Inflammatory macrophage treated with lipopolysaccharide for 4 hours (primary cell): Measurements from ENCODE around the gene TSPOAP1.

Experiments used
- DNase-seq: peaks from one replicate; pipeline ENCODE4 v3.0.0-alpha.2; 2020

Gene TSPOAP1

DNA sequence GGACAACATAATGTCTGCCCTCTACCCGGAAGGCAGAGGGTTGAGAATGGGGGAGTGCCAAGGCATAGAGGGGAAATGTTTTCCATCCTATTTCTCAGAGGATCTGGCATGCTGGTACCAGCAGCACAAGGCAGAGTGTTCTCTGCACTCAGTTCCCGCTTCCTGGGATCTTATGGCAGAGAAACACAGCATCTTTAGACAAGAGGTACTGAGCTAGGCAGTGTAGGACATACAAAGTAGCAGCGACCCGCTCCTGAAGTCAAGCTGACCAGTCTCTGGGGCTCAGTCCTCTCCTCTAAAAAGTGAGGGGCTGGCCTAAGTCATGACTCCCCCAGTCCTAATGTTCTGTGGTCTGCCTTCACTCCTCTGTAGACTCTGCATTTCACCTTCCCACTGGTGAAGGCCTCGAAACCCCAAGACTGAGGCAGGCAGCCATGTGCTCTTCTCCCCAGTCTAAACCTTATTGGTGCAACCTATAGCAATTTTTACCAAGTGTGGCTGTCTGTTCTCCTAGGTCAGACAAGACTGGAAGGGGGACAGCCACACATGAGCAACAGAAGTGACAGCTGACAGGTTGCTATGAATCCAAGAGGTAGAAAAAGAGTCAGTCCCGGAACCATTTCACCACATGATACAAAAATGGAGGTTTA, 11.3 kb upstream of the TSPOAP1 start:
- DNase-seq: no peak

- peak; percentile 83 for DNase-seq
Observed at GRCh38 chr17:58338841-58339754, 10.5 kb upstream of the TSPOAP1 start.

GRCh38 chr17:58338454-58338840, 9.9 kb upstream of the TSPOAP1 start:
- peak; percentile 77 for DNase-seq

GRCh38 chr17:58337600-58338453, 9.2 kb upstream of the TSPOAP1 start:
- DNase-seq: peak; percentile 98

DNA sequence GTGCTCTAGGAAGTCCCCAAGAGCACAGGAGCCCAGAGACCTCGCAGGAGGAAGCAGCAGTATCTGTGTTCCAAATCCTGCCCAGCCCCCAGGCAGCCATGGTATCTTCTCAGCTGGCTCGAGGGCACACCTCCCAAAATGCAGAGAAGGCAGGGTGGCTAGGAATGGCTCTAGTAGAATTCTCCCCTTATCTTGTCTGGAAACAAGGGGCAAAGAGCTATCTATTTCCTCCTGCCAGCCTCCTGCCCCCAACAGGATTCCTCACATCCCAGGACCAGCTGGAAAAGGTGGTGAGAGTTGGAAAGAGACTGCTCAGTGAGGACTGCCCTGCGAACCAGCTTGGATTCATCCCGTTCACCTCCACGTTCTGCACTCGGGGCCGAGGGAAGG, 8.6 kb upstream of the TSPOAP1 start:
- DNase-seq: no peak

DNA sequence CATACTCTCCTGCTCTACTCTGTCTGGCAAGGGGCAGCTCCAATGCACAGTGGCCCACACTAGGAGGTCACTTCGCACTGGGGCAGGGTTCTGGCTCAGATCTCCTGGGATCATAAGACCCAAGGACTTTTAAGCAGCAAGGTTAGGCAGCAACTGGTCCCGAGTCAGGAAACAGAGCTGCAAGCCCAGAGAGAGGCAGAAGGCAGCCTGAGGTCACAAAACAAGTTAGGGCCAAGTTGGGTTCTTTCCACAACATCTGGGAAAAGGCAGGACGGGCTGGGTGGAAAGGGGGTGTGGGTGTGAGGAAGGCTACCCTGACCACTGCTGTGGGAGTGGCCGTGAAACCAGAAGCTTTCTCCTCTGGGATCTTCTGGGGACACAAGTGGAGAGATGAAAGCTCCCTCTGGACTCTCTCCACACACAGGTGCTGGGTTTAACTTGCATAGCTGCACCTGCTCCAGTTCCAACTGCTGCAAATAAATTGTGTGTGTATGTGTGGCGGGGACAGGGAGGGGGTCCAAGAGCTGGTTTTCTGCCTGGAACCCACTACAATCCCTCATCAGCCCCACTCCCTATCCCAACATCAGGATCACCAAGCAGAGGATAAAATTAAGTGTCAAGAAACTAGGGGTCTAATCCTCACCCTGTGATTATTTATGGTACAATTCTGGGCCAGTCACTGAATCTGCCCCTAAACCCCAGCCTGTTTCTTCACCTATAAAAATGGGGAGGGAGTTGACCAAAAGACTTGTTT, 8.0 kb upstream of the TSPOAP1 start:
- DNase-seq: peak; percentile 56

DNA sequence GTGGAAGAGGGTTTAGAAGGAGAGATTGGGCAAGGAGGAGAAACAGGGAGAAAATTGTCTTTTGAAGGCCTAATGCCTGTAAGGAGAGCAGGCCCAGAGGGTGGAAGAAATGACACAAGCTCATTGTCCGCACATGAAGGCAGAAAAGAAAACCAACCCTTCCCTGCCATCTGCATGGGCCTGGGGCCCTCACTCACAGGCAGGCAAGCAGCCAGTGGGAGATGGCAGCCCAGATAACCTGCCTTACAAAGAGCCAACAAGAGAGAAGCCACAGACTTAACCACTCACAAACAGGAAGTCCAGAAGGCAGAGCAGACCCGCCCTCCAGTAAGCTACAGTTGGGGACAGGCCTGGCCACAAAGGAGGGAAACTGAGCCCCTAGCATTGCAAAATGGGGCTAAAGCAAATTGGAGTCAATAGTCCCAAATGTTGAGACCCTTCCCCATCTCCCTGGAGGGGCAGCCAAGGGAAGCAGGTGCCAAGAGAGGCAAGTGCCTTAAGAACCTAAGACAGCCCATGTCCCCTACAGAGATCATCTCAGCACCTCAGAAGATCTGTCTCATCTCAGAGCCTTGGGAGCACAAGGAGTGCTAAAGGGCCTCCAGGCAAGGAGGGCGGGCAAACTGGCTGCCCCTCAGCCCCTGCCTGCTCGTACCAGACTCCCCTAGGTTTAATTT, 7.3 kb upstream of the TSPOAP1 start:
- no peak for DNase-seq

- no peak for DNase-seq
Observed at GRCh38 chr17:58335061-58335731, 6.6 kb upstream of the TSPOAP1 start.

DNA sequence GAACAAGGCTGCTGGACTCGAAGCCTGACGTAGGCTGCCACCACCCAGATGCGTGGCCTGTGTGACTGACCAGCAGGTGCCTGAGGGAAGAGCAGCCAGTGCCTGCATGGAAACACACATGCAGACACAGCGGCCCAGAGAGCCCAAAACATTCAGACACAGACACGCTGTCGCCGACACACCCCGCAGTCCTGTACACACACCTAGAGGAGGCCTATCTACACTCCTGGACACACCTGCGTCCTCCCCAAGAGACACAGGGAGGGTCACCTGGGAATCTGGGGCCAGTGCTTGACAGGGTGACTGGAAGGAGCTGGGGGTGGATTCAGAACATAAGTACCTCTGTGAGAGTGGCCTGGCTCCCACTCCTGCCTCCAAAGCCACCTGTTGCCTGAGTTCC, 6.1 kb upstream of the TSPOAP1 start:
- no peak for DNase-seq

DNA sequence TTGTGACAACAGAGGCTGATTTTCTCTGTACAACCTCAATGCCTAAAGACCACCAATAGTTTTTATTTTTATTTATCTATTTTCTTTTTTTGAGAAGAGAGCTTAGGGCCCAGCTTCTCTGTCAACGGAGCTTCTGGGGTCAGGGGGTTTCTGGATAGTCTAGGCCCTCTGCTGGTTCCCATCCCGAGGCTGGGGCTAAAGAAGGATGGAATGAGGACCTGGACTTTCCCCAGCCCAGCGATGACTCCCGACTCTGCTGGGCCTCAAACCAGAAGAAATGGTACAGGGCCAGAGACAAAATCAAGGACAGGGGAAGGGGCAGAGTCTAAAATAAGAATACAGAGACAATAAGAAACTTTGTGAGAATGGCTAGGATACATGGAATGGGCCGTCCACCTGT, 5.7 kb upstream of the TSPOAP1 start:
- DNase-seq: no peak

DNA sequence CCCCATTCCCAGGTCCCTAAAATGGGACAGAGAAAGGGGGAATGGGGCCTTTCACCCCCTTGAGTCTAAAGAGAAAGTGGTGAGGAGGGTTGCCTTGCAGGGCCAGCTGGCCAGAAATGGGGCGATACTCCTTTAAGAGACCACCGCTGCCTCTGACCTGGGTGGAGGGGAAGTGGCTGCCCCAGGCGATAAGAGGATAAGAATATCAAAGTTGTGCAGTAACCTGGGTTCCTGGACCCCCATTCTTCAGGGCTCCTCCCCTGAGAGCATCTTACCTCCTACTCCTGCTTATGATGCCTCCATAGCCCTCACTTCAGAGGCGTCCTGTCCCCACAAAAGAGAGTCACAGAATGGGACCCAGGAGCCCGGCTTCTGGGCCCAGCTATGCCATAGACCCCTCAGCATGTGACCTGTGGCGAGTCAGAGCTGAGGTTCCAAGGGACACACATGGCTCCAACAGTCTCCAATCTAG, 5.2 kb upstream of the TSPOAP1 start:
- DNase-seq: no peak

DNA sequence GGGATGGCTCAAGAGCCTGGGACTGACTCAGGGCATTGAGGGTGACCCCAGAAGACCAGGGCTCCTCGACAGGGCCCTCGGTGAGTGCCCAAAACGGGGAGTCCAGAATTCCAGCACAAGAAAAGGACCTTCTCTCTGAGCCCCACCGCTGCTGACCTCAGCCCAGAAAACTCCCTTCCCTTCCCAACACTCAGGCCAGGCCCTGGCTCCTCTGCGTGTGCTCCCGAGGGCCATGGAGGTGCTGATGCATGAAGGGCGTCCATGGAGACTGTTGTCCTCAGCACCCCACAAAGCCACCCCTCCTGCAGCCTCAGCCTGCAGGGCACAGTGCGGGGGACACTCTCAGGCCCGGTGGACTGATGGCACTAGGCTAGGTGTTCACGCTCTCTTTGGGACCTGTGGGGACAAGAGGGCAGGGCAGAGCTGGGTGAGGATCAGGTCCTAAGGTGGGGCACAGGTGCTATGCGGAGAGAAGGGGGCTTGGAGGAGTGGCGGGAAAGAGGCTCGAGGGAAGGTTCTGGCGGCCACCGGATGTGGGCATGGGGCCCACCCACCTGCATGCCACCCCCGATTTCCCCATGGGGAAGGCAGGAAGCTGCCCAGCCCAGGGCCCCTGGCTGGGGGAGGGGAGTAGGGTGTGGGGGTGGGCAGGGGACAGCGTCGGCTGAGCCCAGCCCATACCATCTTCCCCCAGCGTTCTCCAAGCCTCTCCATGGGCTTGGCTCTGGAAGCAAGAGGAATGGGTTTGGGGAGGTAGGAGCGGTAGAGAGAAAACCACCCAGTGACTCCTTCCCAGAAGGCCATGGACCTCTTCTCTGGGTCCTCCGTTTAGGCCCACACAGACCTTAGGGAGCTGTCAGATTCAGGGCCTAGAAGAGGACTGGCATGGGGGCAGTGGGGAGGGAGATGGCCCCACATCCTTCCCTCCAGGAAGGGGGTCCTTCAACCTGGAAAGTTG, 4.5 kb upstream of the TSPOAP1 start:
- no peak for DNase-seq

GRCh38 chr17:58331815-58332777, 3.5 kb upstream of the TSPOAP1 start:
- DNase-seq: peak; percentile 89

- peak; percentile 84 for DNase-seq
Observed at GRCh38 chr17:58330997-58331814, 2.6 kb upstream of the TSPOAP1 start.

GRCh38 chr17:58330538-58330996, 2.0 kb upstream of the TSPOAP1 start:
- no peak for DNase-seq

- peak; percentile 67 for DNase-seq
Observed at GRCh38 chr17:58329810-58330537, 1.4 kb upstream of the TSPOAP1 start.
